ENCODE results near the gene BBS9. TPM values are rescaled to one million over a fixed set of nuclear protein-coding genes. Genes with fewer than 3 reads are reported as not detected.

Gene BBS9
- total and polyA plus RNA-seq, 2 of the 4 experiments (the other 2 are of a cell fraction), result 7.9 to 9.5 TPM

- H4K8ac ChIP-seq (ENCODE audit: low read depth in 2 of 2, low read length in 2 of 2), result no peak overlapping the region
- peaks cover 16% of the 10 kb centered on the region for H3K4me1 ChIP-seq (ENCODE audit: control insufficient read depth, insufficient read depth, low read length)
- peak overlapping the region; percentile 84; the same call in 1 of the 2 replicates for H3K27ac ChIP-seq (ENCODE audit: insufficient read depth, low read length)
- no peak overlapping the region for H2BK15ac ChIP-seq (ENCODE audit: low read depth, low read length)
- H2AK9ac ChIP-seq (replicated peaks; ENCODE audit: low read depth, low read length, poor library complexity), result no peak overlapping the region
- H2BK120ac ChIP-seq (ENCODE audit: low read depth, low read length), result no peak overlapping the region
- no peak overlapping the region for H3K14ac ChIP-seq (replicated peaks; ENCODE audit: low read depth, low read length)
- H3K79me1 ChIP-seq (ENCODE audit: low read depth in 1 of 2, low read length in 2 of 2), result no peaks in the 10 kb centered on the region; a peak in 1 of 4 replicates
- peak overlapping the region; percentile 83 for H4K5ac ChIP-seq (ENCODE audit: low read depth, low read length)
- H3K36me3 ChIP-seq (ENCODE audit: control insufficient read depth, insufficient read depth, low read length), result no peaks in the 10 kb centered on the region
- POLR2A ChIA-PET (ENCODE audit: unreplicated experiment), result no interaction called here
- no peak overlapping the region for H3K23ac ChIP-seq (ENCODE audit: low read depth, low read length)
- no peaks in the 10 kb centered on the region for H3K27me3 ChIP-seq (ENCODE audit: control insufficient read depth, insufficient read depth, low read length)
- in situ Hi-C loops (cut with MboI; ENCODE audit: low sequenced_read_pairs), result no loop called here
- CTCF ChIA-PET, result no interaction called here
- H3K9ac ChIP-seq (ENCODE audit: low read depth, low read length), result no peak overlapping the region
- peak; percentile 28 for ATAC-seq (ENCODE audit: low read depth)
- no peak for TF ChIP-seq SMC3 (IDR thresholded peaks at IDR 0.05; ENCODE audit: low read depth, low read length)
- no peak for TF ChIP-seq BHLHE40 (IDR thresholded peaks at IDR 0.05; ENCODE audit: low read depth, low read length)
- TF ChIP-seq, protein P1, sequence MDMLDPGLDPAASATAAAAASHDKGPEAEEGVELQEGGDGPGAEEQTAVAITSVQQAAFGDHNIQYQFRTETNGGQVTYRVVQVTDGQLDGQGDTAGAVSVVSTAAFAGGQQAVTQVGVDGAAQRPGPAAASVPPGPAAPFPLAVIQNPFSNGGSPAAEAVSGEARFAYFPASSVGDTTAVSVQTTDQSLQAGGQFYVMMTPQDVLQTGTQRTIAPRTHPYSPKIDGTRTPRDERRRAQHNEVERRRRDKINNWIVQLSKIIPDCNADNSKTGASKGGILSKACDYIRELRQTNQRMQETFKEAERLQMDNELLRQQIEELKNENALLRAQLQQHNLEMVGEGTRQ (IDR thresholded peaks at IDR 0.05; ENCODE audit: low read depth, low read length), result no peak
- TF ChIP-seq RFX5 (IDR thresholded peaks at IDR 0.05; ENCODE audit: low read depth, low read length), result no peak
- no peak for TF ChIP-seq MXI1 (IDR thresholded peaks at IDR 0.05; ENCODE audit: borderline replicate concordance, low read depth, low read length)
- no peak for TF ChIP-seq NFE2L2 (IDR thresholded peaks at IDR 0.05; ENCODE audit: low read depth, low read length)
- TF ChIP-seq CTCF (conservative IDR thresholded peaks at IDR 0.05; ENCODE audit: low read depth, low read length), result no peak
- no peak for TF ChIP-seq MAFK (IDR thresholded peaks at IDR 0.05; ENCODE audit: low read depth, low read length)
- no peak for TF ChIP-seq MAZ (IDR thresholded peaks at IDR 0.05; ENCODE audit: borderline replicate concordance, low read depth, low read length)
- TF ChIP-seq RCOR1 (IDR thresholded peaks at IDR 0.05; ENCODE audit: insufficient replicate concordance, low read length), result no peak
- TF ChIP-seq POLR2A (IDR thresholded peaks at IDR 0.05; ENCODE audit: low read depth, low read length), result no peak
- H2BK20ac ChIP-seq (ENCODE audit: low read depth, low read length), result no peak overlapping the region
- WGBS, 2 experiments (ENCODE audit: extremely low coverage in 2 of 2, insufficient read length in 1 of 2), result no CpG with 5 or more reads among the region's 5 CpGs
- H2AFZ ChIP-seq (replicated peaks; ENCODE audit: low read length, poor library complexity), result no peak overlapping the region
- no peak overlapping the region for H3K56ac ChIP-seq (ENCODE audit: extremely low read depth, insufficient read depth, low read length)
- H4K20me1 ChIP-seq (ENCODE audit: insufficient read depth, low read length), result no peaks in the 10 kb centered on the region
- no peaks in the 10 kb centered on the region for H3K9me1 ChIP-seq (ENCODE audit: insufficient read depth, low read length)
- no TSS peak for BruUV-seq (replicated peaks)
- peak overlapping the region; percentile 82 for H3K18ac ChIP-seq (ENCODE audit: low read depth, low read length)
- H3K4ac ChIP-seq (ENCODE audit: low read depth, low read length), result no peak overlapping the region
- dilution Hi-C loops (cut with HindIII; ENCODE audit: low sequenced_read_pairs, unreplicated experiment), result no loop called here
- intact Hi-C loops (cut with micrococcal nuclease), result no loop called here
- peak overlapping the region; percentile 46; the same call in 1 of the 2 replicates for H3K4me2 ChIP-seq (ENCODE audit: low read depth, low read length)
- no peak for DNase-seq
- H2BK5ac ChIP-seq (ENCODE audit: low read depth, low read length, poor library complexity, severe bottlenecking), result peak overlapping the region; percentile 22
- H4K91ac ChIP-seq (ENCODE audit: insufficient read depth, low read depth, low read length), result no peak overlapping the region; the same call in 1 of the 2 replicates
- no peak overlapping the region for H3K4me3 ChIP-seq (ENCODE audit: insufficient read depth, low read depth, low read length)
- no peak overlapping the region for H2AK5ac ChIP-seq (ENCODE audit: low read depth, low read length)
- no peaks in the 10 kb centered on the region for H3K9me3 ChIP-seq (ENCODE audit: control insufficient read depth, insufficient read depth, low read length)
Measured at GRCh38 chr7:33578881-33579672, 449.7 kb downstream of the BBS9 start.
